ENCODE results near the gene CALCOCO1.

Gene CALCOCO1

GRCh38 chr12:53759261-53759660 lies 32.0 kb upstream of the CALCOCO1 start:
- WGBS, 2 experiments (ENCODE audit: insufficient coverage in 2 of 2) = 80 to 100% methylated on average over 1 of the region's 2 CpGs
- Histone ChIP-seq H3K27ac (ENCODE audit: low read depth, low read length, severe bottlenecking) (no peak overlapping the region), H3K4me1 (ENCODE audit: control insufficient read depth, insufficient read depth, low read length, poor library complexity, severe bottlenecking) (peaks cover 18% of the 10 kb centered on the region), H3K36me3 (ENCODE audit: control insufficient read depth, insufficient read depth, low read length) (no peaks in the 10 kb centered on the region), H3K4me3 (ENCODE audit: extremely low read depth, insufficient read depth, low read length, poor library complexity, severe bottlenecking) (no peak overlapping the region), H3K9me3 (ENCODE audit: control insufficient read depth, low read length) (no peaks in the 10 kb centered on the region)

- H3K36me3 ChIP-seq (ENCODE audit: control insufficient read depth, insufficient read depth, low read length) = no peaks in the 10 kb centered on the region
- H3K9me3 ChIP-seq (ENCODE audit: control insufficient read depth, low read length) = no peaks in the 10 kb centered on the region
- WGBS, 2 experiments (ENCODE audit: insufficient coverage in 2 of 2) = 68 to 69% methylated on average over 7 to 8 of the region's 8 CpGs
- peaks cover 18% of the 10 kb centered on the region for H3K4me1 ChIP-seq (ENCODE audit: control insufficient read depth, insufficient read depth, low read length, poor library complexity, severe bottlenecking)
- H3K4me3 ChIP-seq (ENCODE audit: extremely low read depth, insufficient read depth, low read length, poor library complexity, severe bottlenecking) = no peak overlapping the region
- H3K27ac ChIP-seq (ENCODE audit: low read depth, low read length, severe bottlenecking) = no peak overlapping the region
Observed at GRCh38 chr12:53758730-53759103, 31.5 kb upstream of the CALCOCO1 start.

- H3K9me3 ChIP-seq (ENCODE audit: control insufficient read depth, low read length) = no peaks in the 10 kb centered on the region
- no peaks in the 10 kb centered on the region for H3K36me3 ChIP-seq (ENCODE audit: control insufficient read depth, insufficient read depth, low read length)
- H3K4me3 ChIP-seq (ENCODE audit: extremely low read depth, insufficient read depth, low read length, poor library complexity, severe bottlenecking) = no peak overlapping the region
- H3K27ac ChIP-seq (ENCODE audit: low read depth, low read length, severe bottlenecking) = no peak overlapping the region
- peaks cover 18% of the 10 kb centered on the region for H3K4me1 ChIP-seq (ENCODE audit: control insufficient read depth, insufficient read depth, low read length, poor library complexity, severe bottlenecking)
- 84% methylated on average over 4 to 6 of the region's 7 CpGs for WGBS, 2 experiments (ENCODE audit: insufficient coverage in 2 of 2)
Observed at GRCh38 chr12:53758081-53758729, 31.0 kb upstream of the CALCOCO1 start.

- 2 to 7% methylated on average over 15 of the region's 17 CpGs for WGBS, 2 experiments (ENCODE audit: insufficient coverage in 2 of 2)
- H3K4me3 ChIP-seq (ENCODE audit: extremely low read depth, insufficient read depth, low read length, poor library complexity, severe bottlenecking) = peak overlapping the region; percentile 28
- peaks cover 18% of the 10 kb centered on the region for H3K4me1 ChIP-seq (ENCODE audit: control insufficient read depth, insufficient read depth, low read length, poor library complexity, severe bottlenecking)
- H3K36me3 ChIP-seq (ENCODE audit: control insufficient read depth, insufficient read depth, low read length) = no peaks in the 10 kb centered on the region
- H3K9me3 ChIP-seq (ENCODE audit: control insufficient read depth, low read length) = no peaks in the 10 kb centered on the region
- peak overlapping the region; percentile 89 for H3K27ac ChIP-seq (ENCODE audit: low read depth, low read length, severe bottlenecking)
Observed at GRCh38 chr12:53757101-53757770, 30.0 kb upstream of the CALCOCO1 start.

GRCh38 chr12:53756300-53757100 lies 29.2 kb upstream of the CALCOCO1 start:
- H3K36me3 ChIP-seq (ENCODE audit: control insufficient read depth, insufficient read depth, low read length) = no peaks in the 10 kb centered on the region
- H3K9me3 ChIP-seq (ENCODE audit: control insufficient read depth, low read length) = no peaks in the 10 kb centered on the region
- 81 to 87% methylated on average over 3 to 5 of the region's 5 CpGs for WGBS, 2 experiments (ENCODE audit: insufficient coverage in 2 of 2)
- peak overlapping the region; percentile 28 for H3K4me3 ChIP-seq (ENCODE audit: extremely low read depth, insufficient read depth, low read length, poor library complexity, severe bottlenecking)
- H3K27ac ChIP-seq (ENCODE audit: low read depth, low read length, severe bottlenecking) = peak overlapping the region; percentile 89
- H3K4me1 ChIP-seq (ENCODE audit: control insufficient read depth, insufficient read depth, low read length, poor library complexity, severe bottlenecking) = peaks cover 18% of the 10 kb centered on the region

GRCh38 chr12:53755893-53756292 lies 28.6 kb upstream of the CALCOCO1 start:
- H3K4me3 ChIP-seq (ENCODE audit: extremely low read depth, insufficient read depth, low read length, poor library complexity, severe bottlenecking) = no peak overlapping the region
- H3K36me3 ChIP-seq (ENCODE audit: control insufficient read depth, insufficient read depth, low read length) = no peaks in the 10 kb centered on the region
- no peaks in the 10 kb centered on the region for H3K9me3 ChIP-seq (ENCODE audit: control insufficient read depth, low read length)
- 56% methylated on average over 1 of the region's 3 CpGs; no CpG with 5 or more reads in 1 of the 2 experiments for WGBS, 2 experiments (ENCODE audit: insufficient coverage in 2 of 2)
- H3K27ac ChIP-seq (ENCODE audit: low read depth, low read length, severe bottlenecking) = peak overlapping the region; percentile 29
- H3K4me1 ChIP-seq (ENCODE audit: control insufficient read depth, insufficient read depth, low read length, poor library complexity, severe bottlenecking) = peaks cover 21% of the 10 kb centered on the region

GRCh38 chr12:53755451-53755891 lies 28.2 kb upstream of the CALCOCO1 start:
- no peak overlapping the region for H3K4me3 ChIP-seq (ENCODE audit: extremely low read depth, insufficient read depth, low read length, poor library complexity, severe bottlenecking)
- no peaks in the 10 kb centered on the region for H3K36me3 ChIP-seq (ENCODE audit: control insufficient read depth, insufficient read depth, low read length)
- H3K4me1 ChIP-seq (ENCODE audit: control insufficient read depth, insufficient read depth, low read length, poor library complexity, severe bottlenecking) = peaks cover 22% of the 10 kb centered on the region
- peak overlapping the region; percentile 29 for H3K27ac ChIP-seq (ENCODE audit: low read depth, low read length, severe bottlenecking)
- 49 to 87% methylated on average over 2 to 4 of the region's 4 CpGs for WGBS, 2 experiments (ENCODE audit: insufficient coverage in 2 of 2)
- H3K9me3 ChIP-seq (ENCODE audit: control insufficient read depth, low read length) = no peaks in the 10 kb centered on the region

GRCh38 chr12:53754633-53755264 lies 27.5 kb upstream of the CALCOCO1 start:
- peak overlapping the region; percentile 4 for H3K27ac ChIP-seq (ENCODE audit: low read depth, low read length, severe bottlenecking)
- no peaks in the 10 kb centered on the region for H3K36me3 ChIP-seq (ENCODE audit: control insufficient read depth, insufficient read depth, low read length)
- peaks cover 22% of the 10 kb centered on the region for H3K4me1 ChIP-seq (ENCODE audit: control insufficient read depth, insufficient read depth, low read length, poor library complexity, severe bottlenecking)
- no peaks in the 10 kb centered on the region for H3K9me3 ChIP-seq (ENCODE audit: control insufficient read depth, low read length)
- 64 to 67% methylated on average over 1 to 4 of the region's 4 CpGs for WGBS, 2 experiments (ENCODE audit: insufficient coverage in 2 of 2)
- H3K4me3 ChIP-seq (ENCODE audit: extremely low read depth, insufficient read depth, low read length, poor library complexity, severe bottlenecking) = no peak overlapping the region

GRCh38 chr12:53754188-53754585 lies 26.9 kb upstream of the CALCOCO1 start:
- H3K27ac ChIP-seq (ENCODE audit: low read depth, low read length, severe bottlenecking) = no peak overlapping the region
- peaks cover 22% of the 10 kb centered on the region for H3K4me1 ChIP-seq (ENCODE audit: control insufficient read depth, insufficient read depth, low read length, poor library complexity, severe bottlenecking)
- no peaks in the 10 kb centered on the region for H3K36me3 ChIP-seq (ENCODE audit: control insufficient read depth, insufficient read depth, low read length)
- H3K9me3 ChIP-seq (ENCODE audit: control insufficient read depth, low read length) = no peaks in the 10 kb centered on the region
- WGBS, 2 experiments (ENCODE audit: insufficient coverage in 2 of 2) = 61 to 80% methylated on average over 1 to 3 of the region's 7 CpGs
- H3K4me3 ChIP-seq (ENCODE audit: extremely low read depth, insufficient read depth, low read length, poor library complexity, severe bottlenecking) = no peak overlapping the region

- H3K4me1 ChIP-seq (ENCODE audit: control insufficient read depth, insufficient read depth, low read length, poor library complexity, severe bottlenecking) = peaks cover 27% of the 10 kb centered on the region
- no peak overlapping the region for H3K27ac ChIP-seq (ENCODE audit: low read depth, low read length, severe bottlenecking)
- no peaks in the 10 kb centered on the region for H3K9me3 ChIP-seq (ENCODE audit: control insufficient read depth, low read length)
- no peaks in the 10 kb centered on the region for H3K36me3 ChIP-seq (ENCODE audit: control insufficient read depth, insufficient read depth, low read length)
- H3K4me3 ChIP-seq (ENCODE audit: extremely low read depth, insufficient read depth, low read length, poor library complexity, severe bottlenecking) = no peak overlapping the region
- WGBS, 2 experiments (ENCODE audit: insufficient coverage in 2 of 2) = 70 to 88% methylated on average over 3 of the region's 3 CpGs
Observed at GRCh38 chr12:53752621-53753020, 25.4 kb upstream of the CALCOCO1 start.

All from mesodermal cell (in vitro differentiated cells).